Peyer's patch (tissue), 4 donors: Measurements from ENCODE around the gene SNRPD3.

ENCODE experiments used
- POLR2A ChIP-seq, 2 donors: fragments of 450-650 bp; IDR thresholded peaks; one replicate each; pipeline ENCODE4 v1.5.1; 2017; ENCODE audit warnings: antibody characterized with exemption in 2 of 2, mild to moderate bottlenecking in 2 of 2, moderate library complexity in 2 of 2
- TF ChIP-seq, protein P1 (sequence below), 6 experiments: fragments of 450-650 bp in 4 of 6; fragments of 200-600 bp in 2 of 6; sonication (generic) in 1 of 6; IDR thresholded peaks; one replicate each; pipeline ENCODE4 v1.5.1; 2017 to 2019; ENCODE audit warnings: antibody characterized with exemption in 6 of 6, mild to moderate bottlenecking in 3 of 6, moderate library complexity in 1 of 6

DNA sequence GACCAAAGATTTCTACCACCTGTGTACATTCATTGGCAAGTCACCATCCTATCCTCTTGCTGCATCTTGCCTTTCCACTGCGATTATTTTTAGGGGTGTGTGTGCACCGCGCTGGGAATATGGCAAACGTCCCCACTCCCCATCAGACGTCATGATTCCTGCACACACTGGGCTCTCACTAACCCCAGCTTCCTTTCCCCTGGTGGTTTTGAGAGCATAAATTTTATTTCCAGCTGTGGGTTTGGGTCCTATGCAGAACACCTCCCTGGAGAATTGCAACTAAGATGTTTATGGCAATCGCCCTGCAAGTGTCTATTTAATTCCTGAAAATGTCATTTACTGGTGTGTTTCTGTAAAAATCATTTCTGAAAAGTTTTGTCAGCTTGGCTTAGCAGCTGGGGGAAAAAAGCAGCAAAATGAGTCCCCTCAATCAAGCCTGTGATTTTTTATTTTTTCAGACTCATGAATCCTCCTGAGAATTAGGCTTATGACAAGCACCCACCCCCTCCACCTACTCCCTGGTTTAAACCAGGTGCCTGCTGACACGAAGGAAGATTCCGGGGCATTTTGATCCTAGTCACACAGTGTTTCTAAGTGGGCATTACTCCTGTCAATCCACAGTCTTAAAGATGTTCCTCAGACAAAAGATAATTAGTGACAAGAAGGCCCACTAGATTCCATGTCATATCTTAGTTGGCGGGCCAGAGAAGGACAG, 36.9 kb upstream of the SNRPD3 start:
- TF ChIP-seq, protein P1, sequence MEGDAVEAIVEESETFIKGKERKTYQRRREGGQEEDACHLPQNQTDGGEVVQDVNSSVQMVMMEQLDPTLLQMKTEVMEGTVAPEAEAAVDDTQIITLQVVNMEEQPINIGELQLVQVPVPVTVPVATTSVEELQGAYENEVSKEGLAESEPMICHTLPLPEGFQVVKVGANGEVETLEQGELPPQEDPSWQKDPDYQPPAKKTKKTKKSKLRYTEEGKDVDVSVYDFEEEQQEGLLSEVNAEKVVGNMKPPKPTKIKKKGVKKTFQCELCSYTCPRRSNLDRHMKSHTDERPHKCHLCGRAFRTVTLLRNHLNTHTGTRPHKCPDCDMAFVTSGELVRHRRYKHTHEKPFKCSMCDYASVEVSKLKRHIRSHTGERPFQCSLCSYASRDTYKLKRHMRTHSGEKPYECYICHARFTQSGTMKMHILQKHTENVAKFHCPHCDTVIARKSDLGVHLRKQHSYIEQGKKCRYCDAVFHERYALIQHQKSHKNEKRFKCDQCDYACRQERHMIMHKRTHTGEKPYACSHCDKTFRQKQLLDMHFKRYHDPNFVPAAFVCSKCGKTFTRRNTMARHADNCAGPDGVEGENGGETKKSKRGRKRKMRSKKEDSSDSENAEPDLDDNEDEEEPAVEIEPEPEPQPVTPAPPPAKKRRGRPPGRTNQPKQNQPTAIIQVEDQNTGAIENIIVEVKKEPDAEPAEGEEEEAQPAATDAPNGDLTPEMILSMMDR (IDR thresholded peaks at IDR 0.05), result no peak
- TF ChIP-seq POLR2A (IDR thresholded peaks at IDR 0.05), result no peak
